ENCODE data around the gene USP11. TPM values are rescaled to one million over a fixed set of nuclear protein-coding genes. Genes with fewer than 3 reads are reported as not detected.

The USP11 gene
- total and polyA plus RNA-seq, 2 donors (not counting 1 experiment from before 2014, with no cell fraction given) = 63.4 to 136 TPM

- CTCF ChIA-PET = interaction anchor here (0.7 to 1.4 kb wide), 2 partner anchors 22 to 168 kb away, joined by 3 to 6 read pairs; no protein-coding TSS in a partner anchor
- TF ChIP-seq CTCF (IDR thresholded peaks at IDR 0.05) = no peak
- no peak for TF ChIP-seq EZH2 (IDR thresholded peaks at IDR 0.05; ENCODE audit: borderline replicate concordance, insufficient read depth, low read depth, low read length, poor library complexity, severe bottlenecking)
- peaks cover 26 to 27% of the 10 kb centered on the region in 2 donors for H3K4me1 ChIP-seq (ENCODE audit: control insufficient read depth in 2 of 2, insufficient read depth in 2 of 2, low read length in 2 of 2)
- Mint-ChIP-seq H3K27ac (peak overlapping the region; percentile 100), H3K4me1 (peaks cover 39% of the 10 kb centered on the region), H3K4me3 (peak overlapping the region; percentile 96), H3K27me3 (no peaks in the 10 kb centered on the region), H3K9me3 (ENCODE audit: insufficient read depth) (no peaks in the 10 kb centered on the region)
- H3K27ac ChIP-seq (ENCODE audit: low read length in 2 of 2) = peak overlapping the region; percentile 85 to 94
- ATAC-seq (ENCODE audit: low read depth) (no peak), DNase-seq (no peak)
- H3K79me2 ChIP-seq (ENCODE audit: control insufficient read depth, insufficient read depth, low read length) = peaks cover 29% of the 10 kb centered on the region
- POLR2A ChIA-PET = interaction anchor here (0.9 to 1.3 kb wide), 6 partner anchors 12 to 339 kb away, joined by 3 to 16 read pairs (median 3); partner anchors contain the start of genes NDUFB11, RBM10 and USP11
- peak overlapping the region; percentile 96 for H3K4me2 ChIP-seq (replicated peaks; ENCODE audit: low read depth, low read length, poor library complexity, severe bottlenecking)
- peak overlapping the region; percentile 67 for H3K9ac ChIP-seq (ENCODE audit: low read length)
- no peaks in the 10 kb centered on the region for H3K27me3 ChIP-seq (replicated peaks in 1 of 4; ENCODE audit: control extremely low read depth in 1 of 4, control insufficient read depth in 3 of 4, insufficient read depth in 4 of 4, low read length in 3 of 4)
- H3K9me3 ChIP-seq (ENCODE audit: control extremely low read depth in 1 of 3, control insufficient read depth in 2 of 3, insufficient read depth in 1 of 3, low read length in 2 of 3) = no peaks in the 10 kb centered on the region
- H3K36me3 ChIP-seq (replicated peaks in 1 of 2; ENCODE audit: control extremely low read depth in 1 of 2, control insufficient read depth in 1 of 2, extremely low read depth in 1 of 2, insufficient read depth in 2 of 2, low read length in 1 of 2) = peaks cover 0 to 32% of the 10 kb centered on the region in 2 experiments
- H2AFZ ChIP-seq (ENCODE audit: insufficient read depth, low read depth, low read length, poor library complexity, severe bottlenecking) = peak overlapping the region; percentile 57
- WGBS (ENCODE audit: insufficient coverage) = 67% methylated on average over 1 of the region's 22 CpGs
- peaks cover 22% of the 10 kb centered on the region for H4K20me1 ChIP-seq (ENCODE audit: control insufficient read depth, insufficient read depth, low read length, poor library complexity, severe bottlenecking)
- H3K4me3 ChIP-seq (ENCODE audit: control extremely low read depth in 1 of 5, extremely low read depth in 1 of 5, insufficient read depth in 1 of 5, low read depth in 2 of 5, low read length in 4 of 5) = peak overlapping the region; percentile 23 to 81 (median 52)
- intact Hi-C loops (cut with micrococcal nuclease) = loop anchor here (1.0 to 10.0 kb wide), 4 partner anchors 24 to 1698 kb away; partner anchors contain the start of genes PIM2, SLC35A2, SLC9A7 and UBA1
Observed at GRCh38 chrX:47217121-47217851, 15.5 kb upstream of the USP11 start.

Measured in B cell (primary cell).